GM23338 (cell line): ENCODE measurements around the gene TENM3.

ENCODE experiments used
- CREB1 ChIP-seq: fragments of 250-450 bp; sonication (Bioruptor Pico); IDR thresholded peaks from 2 replicates; pipeline ENCODE4 v1.5.0; 2020; ENCODE audit warnings: low read depth, mild to moderate bottlenecking, moderate library complexity
- CTCF ChIP-seq, 2 experiments: fragments of 200-600 bp in 1 of 2; sonication (generic) in 1 of 2; conservative IDR thresholded peaks; 2 replicates each; pipeline versions ENCODE4 v1.5.1 to v1.6.1; 2016 to 2017; ENCODE audit warnings: antibody characterized with exemption in 2 of 2, low read depth in 2 of 2, mild to moderate bottlenecking in 2 of 2, moderate library complexity in 1 of 2
- EZH2 ChIP-seq: fragments of 200-600 bp; sonication (generic); IDR thresholded peaks from one replicate; pipeline ENCODE4 v1.8.0; 2017; ENCODE audit warnings: antibody characterized with exemption, mild to moderate bottlenecking, low read depth; ENCODE audit not compliant: unreplicated experiment
- EZH2phosphoT487 ChIP-seq: fragments of 200-600 bp; sonication (generic); IDR thresholded peaks from one replicate; pipeline ENCODE4 v1.8.1; 2018; ENCODE audit warnings: antibody characterized with exemption; ENCODE audit not compliant: unreplicated experiment
- JUNB ChIP-seq: IDR thresholded peaks from one replicate; pipeline ENCODE4 v1.6.1; 2016; ENCODE audit warnings: antibody characterized with exemption; ENCODE audit not compliant: unreplicated experiment
- NANOG ChIP-seq: IDR thresholded peaks from 2 replicates; pipeline ENCODE4 v1.6.1; 2016; ENCODE audit warnings: antibody characterized with exemption, borderline replicate concordance
- POLR2AphosphoS5 ChIP-seq: IDR thresholded peaks from 2 replicates; pipeline ENCODE4 v1.6.1; 2016; ENCODE audit warnings: antibody characterized with exemption, low read depth
- STAT1 ChIP-seq: IDR thresholded peaks from one replicate; pipeline ENCODE4 v1.6.1; 2016; ENCODE audit warnings: antibody characterized with exemption; ENCODE audit not compliant: unreplicated experiment
- ZNF331 ChIP-seq: fragments of 250-450 bp; sonication (Bioruptor Pico); IDR thresholded peaks from 2 replicates; pipeline ENCODE4 v1.5.0; 2020; ENCODE audit warnings: low read depth, mild to moderate bottlenecking, moderate library complexity
- TF ChIP-seq, protein P1 (sequence below): IDR thresholded peaks from one replicate; pipeline ENCODE4 v1.6.1; 2018; ENCODE audit warnings: antibody characterized with exemption; ENCODE audit not compliant: unreplicated experiment

DNA sequence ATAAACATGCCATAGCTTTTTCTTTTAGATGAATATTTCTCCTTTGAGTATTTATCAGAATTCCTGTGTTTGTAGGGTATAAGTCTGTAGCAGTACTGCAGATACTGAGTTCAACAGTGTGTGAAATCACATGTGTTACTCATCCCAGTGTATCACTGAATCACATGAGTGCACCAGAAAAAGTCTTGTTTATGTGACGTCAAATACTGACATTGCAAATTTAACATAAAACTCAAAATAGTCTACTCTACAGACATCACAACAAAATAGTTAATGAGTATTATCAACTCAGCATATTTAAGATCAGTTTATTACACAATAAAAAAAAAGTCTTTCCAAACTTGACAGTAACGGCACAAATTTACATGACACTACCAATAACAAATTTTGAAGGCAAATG lies 452.6 kb downstream of the TENM3 start:
- TF ChIP-seq CTCF (conservative IDR thresholded peaks at IDR 0.05; ENCODE audit: low read depth in 2 of 2), result no peak
- TF ChIP-seq POLR2AphosphoS5, result no peak
- no peak for TF ChIP-seq EZH2
- no peak for TF ChIP-seq EZH2phosphoT487
- no peak for TF ChIP-seq CREB1 (CRISPR knock-in tag)
- no peak for TF ChIP-seq JUNB
- TF ChIP-seq, protein P1, sequence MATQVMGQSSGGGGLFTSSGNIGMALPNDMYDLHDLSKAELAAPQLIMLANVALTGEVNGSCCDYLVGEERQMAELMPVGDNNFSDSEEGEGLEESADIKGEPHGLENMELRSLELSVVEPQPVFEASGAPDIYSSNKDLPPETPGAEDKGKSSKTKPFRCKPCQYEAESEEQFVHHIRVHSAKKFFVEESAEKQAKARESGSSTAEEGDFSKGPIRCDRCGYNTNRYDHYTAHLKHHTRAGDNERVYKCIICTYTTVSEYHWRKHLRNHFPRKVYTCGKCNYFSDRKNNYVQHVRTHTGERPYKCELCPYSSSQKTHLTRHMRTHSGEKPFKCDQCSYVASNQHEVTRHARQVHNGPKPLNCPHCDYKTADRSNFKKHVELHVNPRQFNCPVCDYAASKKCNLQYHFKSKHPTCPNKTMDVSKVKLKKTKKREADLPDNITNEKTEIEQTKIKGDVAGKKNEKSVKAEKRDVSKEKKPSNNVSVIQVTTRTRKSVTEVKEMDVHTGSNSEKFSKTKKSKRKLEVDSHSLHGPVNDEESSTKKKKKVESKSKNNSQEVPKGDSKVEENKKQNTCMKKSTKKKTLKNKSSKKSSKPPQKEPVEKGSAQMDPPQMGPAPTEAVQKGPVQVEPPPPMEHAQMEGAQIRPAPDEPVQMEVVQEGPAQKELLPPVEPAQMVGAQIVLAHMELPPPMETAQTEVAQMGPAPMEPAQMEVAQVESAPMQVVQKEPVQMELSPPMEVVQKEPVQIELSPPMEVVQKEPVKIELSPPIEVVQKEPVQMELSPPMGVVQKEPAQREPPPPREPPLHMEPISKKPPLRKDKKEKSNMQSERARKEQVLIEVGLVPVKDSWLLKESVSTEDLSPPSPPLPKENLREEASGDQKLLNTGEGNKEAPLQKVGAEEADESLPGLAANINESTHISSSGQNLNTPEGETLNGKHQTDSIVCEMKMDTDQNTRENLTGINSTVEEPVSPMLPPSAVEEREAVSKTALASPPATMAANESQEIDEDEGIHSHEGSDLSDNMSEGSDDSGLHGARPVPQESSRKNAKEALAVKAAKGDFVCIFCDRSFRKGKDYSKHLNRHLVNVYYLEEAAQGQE, result no peak
- TF ChIP-seq NANOG, result no peak
- TF ChIP-seq ZNF331 (CRISPR knock-in tag), result no peak
- no peak for TF ChIP-seq STAT1
